Thoracic aorta (tissue), 2 donors: ENCODE measurements around the gene HNRNPC. TPM values are rescaled to one million over a fixed set of nuclear protein-coding genes. Genes with fewer than 3 reads are reported as not detected.

Source experiments
- ATAC-seq: fragments of 150-250 bp; one replicate; pipeline ENCODE4 v1.8.0; 2017; ENCODE audit warnings: low read depth; ENCODE audit not compliant: insufficient number of reproducible peaks, low FRiP score
- DNase-seq: peaks from one replicate; pipeline ENCODE4 v3.0.0-alpha.2; 2020; ENCODE audit warnings: low spot score
- H3K27ac ChIP-seq, 2 donors: fragments of 200-600 bp; sonication (generic); 1 replicate in 1 of 2; 2 replicates in 1 of 2; pipeline ENCODE4 v1.5.1; 2016; ENCODE audit warnings: mild to moderate bottlenecking in 2 of 2, moderate library complexity in 2 of 2
- H3K27me3 ChIP-seq: fragments of 200-600 bp; sonication (generic); replicated peaks from 2 replicates; pipeline ENCODE4 v1.6.0; 2016; ENCODE audit warnings: mild to moderate bottlenecking; ENCODE audit not compliant: insufficient read depth
- H3K36me3 ChIP-seq: fragments of 200-600 bp; sonication (generic); one replicate; pipeline ENCODE4 v1.5.1; 2016
- H3K4me1 ChIP-seq, 2 donors: fragments of 200-600 bp; sonication (generic); 1 replicate in 1 of 2; 2 replicates in 1 of 2; pipeline versions ENCODE4 v1.5.1 to v1.6.0; 2016; ENCODE audit warnings: low read depth in 2 of 2, mild to moderate bottlenecking in 1 of 2; ENCODE audit not compliant: control insufficient read depth in 1 of 2
- H3K4me3 ChIP-seq: fragments of 200-600 bp; sonication (generic); 2 replicates; pipeline ENCODE4 v1.5.1; 2016; ENCODE audit warnings: mild to moderate bottlenecking
- H3K9me3 ChIP-seq: fragments of 200-600 bp; sonication (generic); 2 replicates; pipeline ENCODE4 v1.5.1; 2016
- total RNA-seq, 2 donors: library from RNA; depleted of rRNA; stranded (reverse); fragments of >200 nt; gene quantifications; one replicate each; pipeline versions ENCODE4 v1.1.0 to v1.2.3, GENCODE V29; 2016
- TF ChIP-seq, protein P1 (sequence below): fragments of 200-600 bp; sonication (generic); IDR thresholded peaks from one replicate; pipeline ENCODE4 v1.5.1; 2019; ENCODE audit warnings: antibody characterized with exemption

HNRNPC gene
- total RNA-seq, 2 donors from 2014 or later = 208 to 422 TPM

DNA sequence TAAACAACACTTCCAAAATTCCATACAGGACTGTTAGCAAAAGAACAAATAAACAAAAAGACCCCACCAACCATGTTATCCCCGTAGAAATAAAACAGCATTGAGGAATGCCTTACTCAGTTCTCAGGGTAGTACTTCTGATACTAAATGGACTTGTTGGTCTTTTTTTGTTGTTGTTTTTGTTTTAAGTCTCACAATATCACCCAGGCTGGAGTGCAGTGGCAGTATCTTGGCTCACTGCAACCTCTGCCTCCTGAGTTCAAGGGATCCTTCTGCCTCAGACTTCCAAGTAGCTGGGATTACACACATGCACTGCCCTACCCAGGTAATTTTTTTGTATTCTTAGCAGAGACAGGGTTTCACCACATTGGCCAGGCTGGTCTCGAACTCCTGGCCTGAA is 17.1 kb downstream of the HNRNPC start:
- H3K36me3 ChIP-seq = peaks cover 12% of the 10 kb centered on the region

DNA sequence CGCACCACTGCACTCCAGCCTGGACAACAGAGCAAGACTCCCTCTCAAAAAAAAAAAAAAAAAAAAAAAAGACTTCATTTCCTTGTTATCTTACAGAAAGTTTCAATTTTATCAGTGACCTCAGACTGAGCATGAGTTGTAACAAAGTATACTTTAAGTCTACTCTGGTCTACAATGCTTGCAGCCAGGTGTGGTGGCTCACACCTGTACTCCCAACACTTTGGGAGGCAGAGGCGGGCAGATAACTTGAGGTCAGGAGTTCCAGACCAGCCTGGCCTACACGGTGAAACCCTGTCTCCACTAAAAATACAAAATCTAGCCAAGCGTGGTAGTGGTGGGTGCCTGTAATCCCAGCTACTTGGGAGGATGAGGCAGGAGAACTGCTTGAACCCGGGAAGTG is 18.0 kb downstream of the HNRNPC start:
- Histone ChIP-seq H3K27ac (no peak overlapping the region), H3K4me1 (peaks cover 9 to 27% of the 10 kb centered on the region in 2 donors), H3K4me3 (no peak overlapping the region), H3K36me3 (peaks cover 4% of the 10 kb centered on the region), H3K9me3 (no peaks in the 10 kb centered on the region), H3K27me3 (no peaks in the 10 kb centered on the region)
- TF ChIP-seq, protein P1, sequence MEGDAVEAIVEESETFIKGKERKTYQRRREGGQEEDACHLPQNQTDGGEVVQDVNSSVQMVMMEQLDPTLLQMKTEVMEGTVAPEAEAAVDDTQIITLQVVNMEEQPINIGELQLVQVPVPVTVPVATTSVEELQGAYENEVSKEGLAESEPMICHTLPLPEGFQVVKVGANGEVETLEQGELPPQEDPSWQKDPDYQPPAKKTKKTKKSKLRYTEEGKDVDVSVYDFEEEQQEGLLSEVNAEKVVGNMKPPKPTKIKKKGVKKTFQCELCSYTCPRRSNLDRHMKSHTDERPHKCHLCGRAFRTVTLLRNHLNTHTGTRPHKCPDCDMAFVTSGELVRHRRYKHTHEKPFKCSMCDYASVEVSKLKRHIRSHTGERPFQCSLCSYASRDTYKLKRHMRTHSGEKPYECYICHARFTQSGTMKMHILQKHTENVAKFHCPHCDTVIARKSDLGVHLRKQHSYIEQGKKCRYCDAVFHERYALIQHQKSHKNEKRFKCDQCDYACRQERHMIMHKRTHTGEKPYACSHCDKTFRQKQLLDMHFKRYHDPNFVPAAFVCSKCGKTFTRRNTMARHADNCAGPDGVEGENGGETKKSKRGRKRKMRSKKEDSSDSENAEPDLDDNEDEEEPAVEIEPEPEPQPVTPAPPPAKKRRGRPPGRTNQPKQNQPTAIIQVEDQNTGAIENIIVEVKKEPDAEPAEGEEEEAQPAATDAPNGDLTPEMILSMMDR = no peak
- DNase-seq (no peak), ATAC-seq (no peak)

More for the DNA sequence above, 17.1 kb downstream of the HNRNPC start:
- Histone ChIP-seq H3K9me3 (no peaks in the 10 kb centered on the region), H3K4me1 (peaks cover 13 to 28% of the 10 kb centered on the region in 2 donors), H3K4me3 (no peak overlapping the region), H3K27ac (no peak overlapping the region), H3K27me3 (no peaks in the 10 kb centered on the region)
- TF ChIP-seq, protein P1 = no peak
- ATAC-seq = no peak
- no peak for DNase-seq

DNA sequence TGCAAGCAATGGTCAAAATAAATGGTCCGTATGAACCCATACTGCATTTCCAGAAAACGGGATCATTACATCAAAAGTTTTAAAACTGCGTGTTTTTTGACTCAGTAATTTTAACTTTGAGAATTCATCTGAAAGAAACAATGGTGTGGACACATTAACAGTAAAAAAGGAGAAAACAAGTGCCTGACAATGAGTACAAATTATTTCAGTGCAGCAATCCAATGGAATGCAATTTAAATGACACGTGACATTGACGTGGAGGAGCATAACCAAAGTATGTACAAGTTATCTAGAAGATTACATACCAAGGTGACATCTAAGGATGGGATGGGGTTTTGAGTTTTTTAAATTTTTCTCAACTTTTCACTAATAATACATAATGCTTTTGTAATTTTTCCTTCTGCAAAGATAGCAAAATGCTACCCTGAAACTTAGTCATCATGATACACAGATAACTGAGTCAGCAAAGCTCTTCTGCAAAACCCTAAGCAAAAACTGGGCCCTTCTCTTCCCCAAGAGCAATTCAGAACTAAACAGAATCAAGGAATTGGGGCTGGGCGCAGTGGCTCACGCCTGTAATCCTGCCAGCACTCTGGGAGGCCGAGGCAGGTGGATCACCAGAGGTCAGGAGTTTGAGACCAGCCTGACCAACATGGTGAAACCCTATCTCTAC is 20.4 kb downstream of the HNRNPC start:
- DNase-seq = no peak
- peaks cover 4% of the 10 kb centered on the region for H3K36me3 ChIP-seq

DNA sequence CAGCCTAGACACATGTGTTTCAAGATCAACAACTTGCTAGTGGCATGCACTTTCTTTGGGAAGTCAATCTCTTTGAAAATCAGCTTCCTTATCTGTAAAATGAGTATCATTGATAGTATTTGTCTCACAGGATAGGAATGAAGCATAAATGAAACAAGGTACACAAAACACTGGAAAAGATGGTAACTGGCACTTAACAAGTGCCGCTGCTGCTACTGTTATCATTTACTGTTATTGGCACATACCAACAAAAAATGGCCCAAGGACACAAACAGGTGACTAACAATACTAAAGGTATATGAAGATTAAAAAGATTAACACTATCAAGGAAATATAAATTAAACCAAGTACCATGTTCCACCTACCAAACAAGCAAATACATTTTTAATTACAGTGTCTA is 20.9 kb downstream of the HNRNPC start:
- no peak overlapping the region for H3K4me3 ChIP-seq
- H3K27ac ChIP-seq = no peak overlapping the region
- H3K36me3 ChIP-seq = peaks cover 4% of the 10 kb centered on the region
- no peaks in the 10 kb centered on the region for H3K27me3 ChIP-seq
- peaks cover 4 to 17% of the 10 kb centered on the region in 2 donors for H3K4me1 ChIP-seq
- H3K9me3 ChIP-seq = no peaks in the 10 kb centered on the region
- DNase-seq (no peak), ATAC-seq (no peak)
- TF ChIP-seq, protein P1 = no peak

More for the DNA sequence above, 20.4 kb downstream of the HNRNPC start:
- Histone ChIP-seq H3K27ac (no peak overlapping the region), H3K4me3 (no peak overlapping the region), H3K4me1 (peaks cover 4 to 14% of the 10 kb centered on the region in 2 donors), H3K27me3 (no peaks in the 10 kb centered on the region), H3K9me3 (no peaks in the 10 kb centered on the region)
- no peak for ATAC-seq
- TF ChIP-seq, protein P1 = no peak

DNA sequence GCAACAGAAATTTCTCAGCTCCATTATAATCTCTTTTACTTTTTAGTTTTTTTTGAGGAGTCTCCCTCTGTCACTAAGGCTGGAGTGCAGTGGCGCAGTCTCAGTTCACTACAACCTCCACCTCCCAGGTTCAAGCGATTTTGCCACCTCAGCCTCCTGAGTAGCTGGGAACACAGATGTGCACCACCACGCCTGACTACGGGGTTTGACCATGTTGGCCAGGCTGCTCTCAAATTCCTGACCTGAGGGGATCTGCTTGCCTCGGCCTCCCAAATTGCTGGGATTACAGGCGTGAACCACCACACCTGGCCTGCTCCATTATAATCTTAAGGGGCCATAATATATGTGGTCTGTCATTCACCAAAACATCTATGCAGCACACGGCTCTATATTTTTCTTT is 23.4 kb downstream of the HNRNPC start:
- TF ChIP-seq, protein P1 = no peak
- Histone ChIP-seq H3K36me3 (no peaks in the 10 kb centered on the region), H3K4me3 (no peak overlapping the region), H3K4me1 (peaks cover 4 to 27% of the 10 kb centered on the region in 2 donors), H3K27me3 (no peaks in the 10 kb centered on the region), H3K9me3 (no peaks in the 10 kb centered on the region), H3K27ac (no peak overlapping the region)
- ATAC-seq = no peak
- DNase-seq = no peak
